Pancreas (tissue), 10 donors: ENCODE measurements around the gene TOX2. TPM values are rescaled to one million over a fixed set of nuclear protein-coding genes. Genes with fewer than 3 reads are reported as not detected.

Experiments used
- ATAC-seq, 4 donors: fragments of 200-7000 bp; cut with Tn5 transposase; one replicate each; pipeline versions ENCODE4 v1.8.0 to v1.9.1; 2020; ENCODE audit warnings: mild to moderate bottlenecking in 4 of 4, moderate library complexity in 4 of 4
- DNase-seq, 6 donors: peaks; one replicate each; pipeline ENCODE4 v3.0.0-alpha.2; 2020
- FAIRE-seq: peaks from 2 replicates; lab custom pipeline; 2012; peaks lifted over from hg19 to GRCh38; lab: Jason Lieb, UNC
- H3K27ac ChIP-seq, 4 donors: fragments of 200-600 bp; sonication (generic); 1 replicate in 3 of 4; 2 replicates in 1 of 4; pipeline versions ENCODE4 v1.5.0 to v1.8.0; 2020
- H3K27me3 ChIP-seq, 4 donors: fragments of 200-600 bp; one replicate each; pipeline ENCODE4 v1.8.0; 2021
- H3K36me3 ChIP-seq, 3 donors: fragments of 200-600 bp; sonication (generic) in 1 of 3; one replicate each; pipeline versions ENCODE4 v1.5.0 to v1.8.0; 2020 to 2021
- H3K4me1 ChIP-seq, 3 donors: fragments of 200-600 bp; one replicate each; pipeline ENCODE4 v1.8.0; 2021
- H3K4me3 ChIP-seq, 4 donors: fragments of 200-600 bp; sonication (generic) in 2 of 4; one replicate each; pipeline versions ENCODE4 v1.5.0 to v1.8.0; 2020 to 2021
- H3K9me3 ChIP-seq, 4 donors: fragments of 200-600 bp; one replicate each; pipeline ENCODE4 v1.8.0; 2021
- WGBS, 2 donors: extraction: QIAGEN DNeasy Blood & Tissue Kit; methylation state at CpG; one replicate each; pipeline ENCODE4 v1.1.7; 2013; 5-methylcytosine and 5-hydroxymethylcytosine counted together
- intact Hi-C, 3 donors: fragments of 100-400 bp; cut with DNase I; formaldehyde crosslinking; loops; one replicate each; pipeline versions ENCODE4 v1.11.1 to v1.14.2; 2022
- polyA plus RNA-seq, 2 donors: library from polyadenylated mRNA; stranded (reverse); fragments of 200-250 nt; gene quantifications; one replicate each; pipeline ENCODE4 v1.2.3, GENCODE V29; 2013
- total RNA-seq, 6 donors: library from RNA; stranded (reverse); fragmentation: NEBNext Ultra II Directional in 4 of 6; extraction: Animal tissue kit (Norgen Biotek cat#: 25700) in 4 of 6; gene quantifications; one replicate each; pipeline versions ENCODE4 v1.2.1 to v1.2.4, GENCODE V29; 2021 to 2023
- TF ChIP-seq, protein P1 (sequence below), 4 donors: fragments of 200-600 bp; sonication (generic) in 3 of 4; IDR thresholded peaks; one replicate each; pipeline versions ENCODE4 v1.5.0 to v1.8.0; 2021; ENCODE audit warnings: antibody characterized with exemption in 4 of 4
- donor health status: healthy with polysubstance abuse.
- donor health status: DM: no; HTN: no; CAD: no; lungs with moderate emphysema.
- donor health status: DM: no; HTN: no; CAD: no.
- donor health status: control.
- donor health status: control.
- donor health status: Bipolar disorder and iron deficiency.
- donor health status: DM: yes; HTN: yes; CAD: no.
- donor health status: DM: no; HTN: no; CAD: no.
- donor health status: DM: no; HTN: no; CAD: no.
- donor health status: DM: yes; HTN: yes; CAD: no.

TOX2 gene
- total and polyA plus RNA-seq, 8 donors: 0.24 to 2.3 (median 0.90) TPM

DNA sequence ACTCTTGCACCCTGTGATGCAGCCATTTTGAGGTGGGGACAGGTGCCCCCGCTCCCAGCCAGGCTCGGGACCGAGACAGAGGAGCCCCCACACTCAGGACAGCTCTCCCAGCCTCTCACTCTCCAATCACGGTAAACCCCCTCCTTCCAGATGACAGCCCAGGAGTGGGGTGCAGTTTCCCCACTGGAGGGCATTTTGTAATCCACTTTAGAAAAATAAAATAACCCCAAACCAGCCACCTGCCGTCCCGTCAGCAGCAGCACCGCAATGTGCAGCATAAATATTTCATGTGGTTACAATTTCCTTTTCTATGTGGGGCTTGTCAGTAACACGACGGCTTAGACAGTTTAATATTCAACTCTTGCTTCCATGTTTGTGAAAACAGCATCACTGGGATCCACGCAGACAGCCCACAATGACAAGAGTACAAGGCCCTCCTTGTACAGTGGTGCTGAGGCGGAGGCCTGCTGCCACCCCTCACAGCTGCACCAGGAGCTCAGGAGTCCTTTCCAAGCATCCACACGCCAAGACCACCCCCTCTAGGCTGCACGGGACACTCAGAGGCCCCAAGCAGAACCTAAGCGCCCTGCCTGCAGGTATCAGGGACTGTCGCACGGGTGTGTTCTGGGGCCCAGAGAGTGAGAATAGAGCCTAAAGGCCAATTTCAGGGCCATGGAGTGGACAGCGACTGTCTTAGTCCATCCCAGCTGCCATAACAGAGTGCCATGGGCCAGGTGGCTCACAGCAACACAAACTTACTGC is 155.7 kb downstream of the TOX2 start:
- FAIRE-seq (no peak), DNase-seq (no peak), ATAC-seq (no peak)
- Histone ChIP-seq H3K4me1 (no peaks in the 10 kb centered on the region), H3K36me3 (no peaks in the 10 kb centered on the region), H3K27ac (no peak overlapping the region), H3K4me3 (no peak overlapping the region), H3K27me3 (no peaks in the 10 kb centered on the region), H3K9me3 (no peaks in the 10 kb centered on the region)
- WGBS, 2 donors: 49 to 67% methylated on average over 17 of the region's 17 CpGs
- intact Hi-C loops: loop anchor here in 2 of 3 donors (10.0 kb wide), 2 partner anchors 316 to 536 kb away; no protein-coding TSS in a partner anchor
- TF ChIP-seq, protein P1, sequence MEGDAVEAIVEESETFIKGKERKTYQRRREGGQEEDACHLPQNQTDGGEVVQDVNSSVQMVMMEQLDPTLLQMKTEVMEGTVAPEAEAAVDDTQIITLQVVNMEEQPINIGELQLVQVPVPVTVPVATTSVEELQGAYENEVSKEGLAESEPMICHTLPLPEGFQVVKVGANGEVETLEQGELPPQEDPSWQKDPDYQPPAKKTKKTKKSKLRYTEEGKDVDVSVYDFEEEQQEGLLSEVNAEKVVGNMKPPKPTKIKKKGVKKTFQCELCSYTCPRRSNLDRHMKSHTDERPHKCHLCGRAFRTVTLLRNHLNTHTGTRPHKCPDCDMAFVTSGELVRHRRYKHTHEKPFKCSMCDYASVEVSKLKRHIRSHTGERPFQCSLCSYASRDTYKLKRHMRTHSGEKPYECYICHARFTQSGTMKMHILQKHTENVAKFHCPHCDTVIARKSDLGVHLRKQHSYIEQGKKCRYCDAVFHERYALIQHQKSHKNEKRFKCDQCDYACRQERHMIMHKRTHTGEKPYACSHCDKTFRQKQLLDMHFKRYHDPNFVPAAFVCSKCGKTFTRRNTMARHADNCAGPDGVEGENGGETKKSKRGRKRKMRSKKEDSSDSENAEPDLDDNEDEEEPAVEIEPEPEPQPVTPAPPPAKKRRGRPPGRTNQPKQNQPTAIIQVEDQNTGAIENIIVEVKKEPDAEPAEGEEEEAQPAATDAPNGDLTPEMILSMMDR (IDR thresholded peaks at IDR 0.05): no peak

DNA sequence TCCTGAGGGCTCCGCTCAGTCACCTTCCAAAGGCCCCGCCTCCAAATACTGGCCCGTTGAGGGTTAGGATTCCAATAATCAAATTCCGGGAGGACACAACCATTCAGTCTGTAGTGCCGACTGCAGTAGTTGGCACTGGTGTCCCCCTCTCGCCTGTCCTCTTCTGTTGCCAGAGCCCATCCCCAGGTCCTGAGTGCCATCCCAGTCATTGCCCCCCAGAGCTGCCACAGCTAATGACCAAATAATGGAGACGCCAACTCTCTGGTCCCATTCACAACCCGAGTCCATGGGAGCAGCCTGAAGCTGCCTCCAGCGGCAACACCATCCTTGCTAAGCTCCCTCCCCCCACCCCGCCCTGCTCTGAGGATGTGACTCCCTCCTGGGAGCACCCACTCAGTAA is 156.4 kb downstream of the TOX2 start:
- Histone ChIP-seq H3K9me3 (no peaks in the 10 kb centered on the region), H3K27me3 (no peaks in the 10 kb centered on the region), H3K4me1 (no peaks in the 10 kb centered on the region), H3K36me3 (no peaks in the 10 kb centered on the region), H3K4me3 (no peak overlapping the region), H3K27ac (no peak overlapping the region)
- DNase-seq: no peak
- FAIRE-seq: no peak
- intact Hi-C loops: loop anchor here in 2 of 3 donors (10.0 kb wide), 2 partner anchors 316 to 536 kb away; no protein-coding TSS in a partner anchor
- WGBS, 2 donors: 59 to 73% methylated on average over 10 of the region's 10 CpGs
- TF ChIP-seq, protein P1 (IDR thresholded peaks at IDR 0.05): no peak
- ATAC-seq: no peak

DNA sequence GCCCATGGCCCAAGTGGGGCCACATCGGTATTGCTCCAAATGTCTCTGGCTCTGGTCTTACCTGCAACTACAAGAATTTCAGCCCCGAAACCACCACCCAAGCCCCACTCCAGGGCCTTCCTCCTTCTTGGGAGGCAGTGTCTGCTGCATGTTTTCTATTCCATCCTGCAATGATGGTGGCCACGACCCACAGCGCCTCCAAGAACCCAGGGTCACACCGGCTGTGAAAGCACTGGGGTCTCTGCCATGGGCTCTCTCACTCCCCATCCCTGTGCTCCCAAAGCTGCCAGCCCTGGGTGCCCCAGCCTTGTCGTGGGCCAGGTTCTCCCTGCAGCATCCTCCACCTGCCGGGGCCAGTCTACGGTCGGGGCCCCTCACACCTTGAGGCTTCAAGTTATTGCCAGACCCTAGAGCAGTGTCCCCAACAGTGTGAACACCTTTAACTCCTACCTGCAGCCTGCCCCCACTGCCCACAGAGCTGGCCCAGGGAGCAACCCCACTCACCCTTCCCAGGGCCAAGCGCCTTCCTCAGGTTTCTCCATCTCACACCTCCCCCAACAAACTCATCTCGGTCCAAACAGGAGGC is 157.0 kb downstream of the TOX2 start:
- Histone ChIP-seq H3K4me1 (no peaks in the 10 kb centered on the region), H3K9me3 (no peaks in the 10 kb centered on the region), H3K36me3 (no peaks in the 10 kb centered on the region), H3K27ac (no peak overlapping the region), H3K4me3 (no peak overlapping the region), H3K27me3 (no peaks in the 10 kb centered on the region)
- TF ChIP-seq, protein P1 (IDR thresholded peaks at IDR 0.05): no peak
- no peak for ATAC-seq
- no peak for FAIRE-seq
- no peak for DNase-seq
- WGBS, 2 donors: 63 to 68% methylated on average over 11 of the region's 11 CpGs
- intact Hi-C loops: loop anchor here in 2 of 3 donors (10.0 kb wide), 2 partner anchors 317 to 537 kb away; no protein-coding TSS in a partner anchor

DNA sequence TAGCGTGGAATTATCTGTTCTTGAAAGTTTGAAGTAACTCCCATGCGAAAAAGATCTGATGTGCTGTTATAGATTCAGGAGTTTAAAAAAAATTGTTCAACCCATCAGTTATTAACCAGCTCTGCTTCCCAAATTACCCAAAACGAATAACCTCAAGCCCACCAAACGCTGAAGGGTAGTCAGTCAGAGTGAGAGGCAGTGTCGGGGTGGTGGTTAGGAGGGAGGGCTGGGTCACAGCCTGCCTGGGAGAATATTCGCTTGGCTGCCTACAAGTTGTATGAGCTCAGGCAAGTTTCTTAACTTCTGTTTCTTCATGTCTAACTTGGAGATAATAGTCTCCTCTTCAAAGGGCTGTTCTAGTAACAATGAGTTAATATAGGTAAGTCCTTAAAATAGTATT is 157.7 kb downstream of the TOX2 start:
- Histone ChIP-seq H3K4me3 (no peak overlapping the region), H3K27me3 (no peaks in the 10 kb centered on the region), H3K9me3 (no peaks in the 10 kb centered on the region), H3K4me1 (no peaks in the 10 kb centered on the region), H3K27ac (no peak overlapping the region), H3K36me3 (no peaks in the 10 kb centered on the region)
- TF ChIP-seq, protein P1 (IDR thresholded peaks at IDR 0.05): no peak
- WGBS, 2 donors: 35 to 41% methylated on average over 6 of the region's 6 CpGs
- intact Hi-C loops: loop anchor here in 2 of 3 donors (10.0 kb wide), 2 partner anchors 318 to 538 kb away; no protein-coding TSS in a partner anchor
- ATAC-seq: no peak
- DNase-seq: no peak
- no peak for FAIRE-seq
